ENCODE measurements around the gene TAOK3. TPM values are rescaled to one million over a fixed set of nuclear protein-coding genes. Genes with fewer than 3 reads are reported as not detected.

TAOK3 gene
- total and polyA plus RNA-seq, 2 of the 4 experiments (the other 2 are of a cell fraction) = 26.3 to 54.5 TPM

- H3K14ac ChIP-seq (replicated peaks; ENCODE audit: low read depth, low read length) = no peak overlapping the region
- no peak overlapping the region for H2BK20ac ChIP-seq (ENCODE audit: low read depth, low read length)
- H2AFZ ChIP-seq (replicated peaks; ENCODE audit: low read length, poor library complexity) = no peak overlapping the region
- BruUV-seq (replicated peaks) = no TSS peak
- TF ChIP-seq CHD1 (IDR thresholded peaks at IDR 0.05; ENCODE audit: low read depth, low read length) (no peak), NFE2L2 (IDR thresholded peaks at IDR 0.05; ENCODE audit: low read depth, low read length) (no peak), MAZ (IDR thresholded peaks at IDR 0.05; ENCODE audit: borderline replicate concordance, low read depth, low read length) (no peak), MXI1 (IDR thresholded peaks at IDR 0.05; ENCODE audit: borderline replicate concordance, low read depth, low read length) (no peak), RCOR1 (IDR thresholded peaks at IDR 0.05; ENCODE audit: insufficient replicate concordance, low read length) (no peak), POLR2A (IDR thresholded peaks at IDR 0.05; ENCODE audit: low read depth, low read length) (no peak), CEBPB (IDR thresholded peaks at IDR 0.05; ENCODE audit: low read depth, low read length) (no peak), RFX5 (IDR thresholded peaks at IDR 0.05; ENCODE audit: low read depth, low read length) (no peak), USF2 (IDR thresholded peaks at IDR 0.05; ENCODE audit: low read depth, low read length) (no peak), RAD21 (IDR thresholded peaks at IDR 0.05; ENCODE audit: low read length) (no peak), SMC3 (IDR thresholded peaks at IDR 0.05; ENCODE audit: low read depth, low read length) (no peak), MAFK (IDR thresholded peaks at IDR 0.05; ENCODE audit: low read depth, low read length) (no peak), ELK1 (IDR thresholded peaks at IDR 0.05; ENCODE audit: borderline replicate concordance, low read depth, low read length) (no peak), FOS (IDR thresholded peaks at IDR 0.05; ENCODE audit: low read depth, low read length) (no peak), BHLHE40 (IDR thresholded peaks at IDR 0.05; ENCODE audit: low read depth, low read length) (no peak)
- TF ChIP-seq, protein P1, sequence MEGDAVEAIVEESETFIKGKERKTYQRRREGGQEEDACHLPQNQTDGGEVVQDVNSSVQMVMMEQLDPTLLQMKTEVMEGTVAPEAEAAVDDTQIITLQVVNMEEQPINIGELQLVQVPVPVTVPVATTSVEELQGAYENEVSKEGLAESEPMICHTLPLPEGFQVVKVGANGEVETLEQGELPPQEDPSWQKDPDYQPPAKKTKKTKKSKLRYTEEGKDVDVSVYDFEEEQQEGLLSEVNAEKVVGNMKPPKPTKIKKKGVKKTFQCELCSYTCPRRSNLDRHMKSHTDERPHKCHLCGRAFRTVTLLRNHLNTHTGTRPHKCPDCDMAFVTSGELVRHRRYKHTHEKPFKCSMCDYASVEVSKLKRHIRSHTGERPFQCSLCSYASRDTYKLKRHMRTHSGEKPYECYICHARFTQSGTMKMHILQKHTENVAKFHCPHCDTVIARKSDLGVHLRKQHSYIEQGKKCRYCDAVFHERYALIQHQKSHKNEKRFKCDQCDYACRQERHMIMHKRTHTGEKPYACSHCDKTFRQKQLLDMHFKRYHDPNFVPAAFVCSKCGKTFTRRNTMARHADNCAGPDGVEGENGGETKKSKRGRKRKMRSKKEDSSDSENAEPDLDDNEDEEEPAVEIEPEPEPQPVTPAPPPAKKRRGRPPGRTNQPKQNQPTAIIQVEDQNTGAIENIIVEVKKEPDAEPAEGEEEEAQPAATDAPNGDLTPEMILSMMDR (conservative IDR thresholded peaks at IDR 0.05; ENCODE audit: low read depth, low read length) = no peak
- no peak overlapping the region for H3K9ac ChIP-seq (ENCODE audit: low read depth, low read length)
- no peak overlapping the region for H2BK120ac ChIP-seq (ENCODE audit: low read depth, low read length)
- H3K9me1 ChIP-seq (ENCODE audit: insufficient read depth, low read length) = no peaks in the 10 kb centered on the region
- no peak overlapping the region for H2AK9ac ChIP-seq (replicated peaks; ENCODE audit: low read depth, low read length, poor library complexity)
- H3K23ac ChIP-seq (ENCODE audit: low read depth, low read length) = no peak overlapping the region
- no peaks in the 10 kb centered on the region for H3K27me3 ChIP-seq (ENCODE audit: control insufficient read depth, insufficient read depth, low read length)
- no peak overlapping the region for H4K5ac ChIP-seq (ENCODE audit: low read depth, low read length)
- no peak overlapping the region for H3K56ac ChIP-seq (ENCODE audit: extremely low read depth, insufficient read depth, low read length)
- H3K36me3 ChIP-seq (ENCODE audit: control insufficient read depth, insufficient read depth, low read length) = peaks cover 14% of the 10 kb centered on the region
- H3K79me1 ChIP-seq (ENCODE audit: low read depth in 1 of 2, low read length in 2 of 2) = peaks cover 0 to 4% of the 10 kb centered on the region in 2 experiments; a peak in 1 of 4 replicates
- ChIA-PET CTCF (interaction anchor here (2.2 kb wide), 1 partner anchor 139 kb away, joined by 7 read pairs; the partner anchor contains the start of gene SUDS3), POLR2A (ENCODE audit: unreplicated experiment) (no interaction called here)
- H4K91ac ChIP-seq (ENCODE audit: insufficient read depth, low read depth, low read length) = no peak overlapping the region
- no peak overlapping the region for H3K27ac ChIP-seq (ENCODE audit: insufficient read depth, low read length)
- H3K18ac ChIP-seq (ENCODE audit: low read depth, low read length) = no peak overlapping the region
- no peak overlapping the region for H2BK5ac ChIP-seq (ENCODE audit: low read depth, low read length, poor library complexity, severe bottlenecking)
- H3K4me3 ChIP-seq (ENCODE audit: insufficient read depth, low read depth, low read length) = no peak overlapping the region
- no peak overlapping the region for H4K8ac ChIP-seq (ENCODE audit: low read depth in 2 of 2, low read length in 2 of 2)
- H3K9me3 ChIP-seq (ENCODE audit: control insufficient read depth, insufficient read depth, low read length) = no peaks in the 10 kb centered on the region
- in situ Hi-C loops (cut with MboI; ENCODE audit: low sequenced_read_pairs) (no loop called here), intact Hi-C loops (cut with micrococcal nuclease) (loop anchor here (2.0 kb wide), 1 partner anchor 14 kb away; no protein-coding TSS in a partner anchor), dilution Hi-C loops (cut with HindIII; ENCODE audit: low sequenced_read_pairs, unreplicated experiment) (no loop called here)
- no peak overlapping the region for H2BK15ac ChIP-seq (ENCODE audit: low read depth, low read length)
- DNase-seq = no peak
- WGBS, 2 experiments (ENCODE audit: extremely low coverage in 2 of 2, insufficient read length in 1 of 2) = no CpG with 5 or more reads among the region's 1 CpG
- ATAC-seq (ENCODE audit: low read depth) = no peak
- no peak overlapping the region for H2AK5ac ChIP-seq (ENCODE audit: low read depth, low read length)
- no peaks in the 10 kb centered on the region for H4K20me1 ChIP-seq (ENCODE audit: insufficient read depth, low read length)
- H3K4ac ChIP-seq (ENCODE audit: low read depth, low read length) = no peak overlapping the region
- H3K4me1 ChIP-seq (ENCODE audit: control insufficient read depth, insufficient read depth, low read length) = no peaks in the 10 kb centered on the region
- H3K4me2 ChIP-seq (ENCODE audit: low read depth, low read length) = no peak overlapping the region
Measured at GRCh38 chr12:118237052-118237665, 135.5 kb downstream of the TAOK3 start.
